LHCN-M2 (cell line): ENCODE measurements around the gene CORO7. TPM values are rescaled to one million over a fixed set of nuclear protein-coding genes. Genes with fewer than 3 reads are reported as not detected.
A peak's percentile ranks its signal among the peaks of the same experiment; 100 is the strongest.
"Not testable (repeated sequence)": the region's sequence is repeated elsewhere in the genome, so short reads cannot be mapped to it uniquely, and the experiment has no call there.

ENCODE experiments used
- DNase-seq: peaks from one replicate; pipeline ENCODE4 v3.0.0-alpha.2; 2012; ENCODE audit warnings: low read depth
- total RNA-seq: library from RNA; depleted of rRNA; stranded (reverse); fragments of >200 nt; gene quantifications from 2 replicates; pipeline ENCODE4 v1.2.3, GENCODE V29; 2014

Gene CORO7
- total RNA-seq, 1 experiment from 2014 or later, result 34.8 TPM

DNA sequence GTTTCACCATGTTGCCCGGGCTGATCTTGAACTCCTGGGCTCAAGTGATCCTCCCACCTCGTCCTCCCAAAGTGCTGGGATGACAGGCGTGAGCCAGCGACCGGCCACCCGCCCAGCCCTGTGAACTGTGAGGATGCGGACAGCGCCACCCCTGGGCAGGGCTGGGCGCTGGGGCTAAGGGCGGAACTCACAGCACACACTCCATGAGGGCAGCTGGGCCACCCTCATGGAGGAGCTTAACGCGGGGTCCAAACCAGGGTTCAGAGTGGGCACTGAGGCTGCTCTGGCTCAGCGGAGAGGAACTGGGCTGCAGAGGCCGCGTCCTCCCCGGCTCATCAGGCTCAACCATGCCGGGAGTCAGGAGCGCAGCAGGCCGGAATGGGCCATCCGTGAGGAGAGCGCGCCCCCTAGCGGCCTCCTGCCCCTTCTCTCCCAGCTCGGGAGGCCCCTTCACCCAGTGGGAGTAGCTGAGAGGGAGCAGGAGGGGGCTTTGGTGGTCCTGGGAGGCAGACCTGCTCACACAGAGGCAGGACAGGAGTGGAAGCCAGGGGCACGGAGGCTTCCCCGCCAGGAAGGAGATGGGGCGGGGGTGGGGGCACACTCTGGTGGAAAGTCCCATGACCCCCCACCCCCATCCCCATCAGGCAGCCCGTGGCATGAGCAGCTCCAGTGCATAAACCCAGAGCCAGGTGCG is 13.8 kb downstream of the CORO7 start:
- peak; percentile 56 for DNase-seq

DNA sequence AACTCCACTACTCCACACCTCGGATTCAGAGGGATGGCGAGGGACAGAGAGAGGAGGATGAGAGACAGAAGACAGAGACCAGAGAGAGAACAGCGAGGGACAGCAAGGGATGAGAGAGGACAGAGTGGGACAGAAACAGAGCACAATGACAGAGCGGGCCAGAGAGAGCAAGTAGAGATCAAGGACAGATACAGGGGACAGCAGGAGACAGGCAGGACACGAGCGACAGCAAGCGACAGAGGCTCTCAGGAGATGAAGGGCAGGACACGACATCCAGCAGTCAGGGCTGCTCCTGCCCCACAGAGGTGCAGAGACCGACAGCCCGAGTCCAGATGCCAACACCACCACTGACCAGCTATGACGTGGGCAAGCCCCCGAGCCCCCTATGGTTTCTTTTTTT is 14.9 kb downstream of the CORO7 start:
- no peak for DNase-seq

DNA sequence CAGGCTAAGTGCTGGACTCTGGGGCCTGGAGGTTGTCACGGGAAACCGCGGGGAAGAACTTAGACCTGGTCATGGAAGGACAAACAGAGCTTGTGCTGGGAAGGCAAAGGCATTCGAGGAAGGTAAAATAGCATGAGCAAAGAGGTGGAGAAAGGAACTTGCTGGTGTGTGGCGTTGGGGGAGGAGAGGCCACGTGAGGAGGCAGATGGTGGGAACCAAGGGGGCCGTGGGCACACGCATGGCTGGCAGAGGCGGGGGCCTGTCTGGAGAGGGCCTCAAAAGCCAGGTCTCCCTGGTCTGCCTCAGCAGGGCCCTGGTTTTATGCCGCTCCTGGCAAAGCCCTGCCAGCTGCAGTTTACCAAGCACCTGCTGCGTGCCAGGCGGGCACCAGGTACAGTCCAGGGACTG is 15.3 kb downstream of the CORO7 start:
- DNase-seq, result no peak

GRCh38 chr16:4399001-4399730 is 17.2 kb downstream of the CORO7 start:
- DNase-seq, result no peak

DNA sequence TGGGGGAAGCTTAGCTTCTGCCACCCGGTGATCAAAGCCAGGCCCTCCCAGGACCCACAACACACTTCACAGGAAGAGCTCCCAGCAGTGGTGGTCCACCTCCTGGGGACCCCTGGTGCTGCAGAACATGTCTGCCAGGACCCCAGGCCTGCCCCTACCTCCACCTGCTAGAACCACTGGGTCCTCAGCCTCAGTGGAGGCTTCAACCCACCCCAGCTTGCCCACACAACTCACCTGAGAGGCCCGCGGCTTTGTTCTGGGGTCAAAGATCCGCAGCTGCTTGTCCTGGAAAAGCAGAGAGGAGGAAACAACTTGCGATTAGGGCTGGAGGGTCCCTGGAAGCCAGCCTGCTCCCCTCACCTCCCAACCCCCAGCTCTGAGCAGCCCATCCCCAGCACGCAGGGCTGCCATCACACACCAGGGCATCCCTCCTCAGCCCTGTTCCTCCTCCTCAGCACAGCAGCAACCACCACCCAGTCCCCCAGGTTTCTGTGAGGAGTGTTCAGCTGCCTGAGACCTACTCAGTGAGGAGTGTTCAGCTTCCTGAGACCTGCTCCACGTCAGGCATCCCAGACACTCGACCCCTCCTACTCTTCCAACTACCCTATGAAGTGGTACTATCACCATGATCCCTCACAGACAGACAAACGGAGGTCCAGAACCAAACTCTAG is 21.2 kb downstream of the CORO7 start:
- DNase-seq, result no peak

GRCh38 chr16:4393850-4394249 is 22.5 kb downstream of the CORO7 start:
- not testable (repeated sequence) for DNase-seq

GRCh38 chr16:4393240-4393600 is 23.2 kb downstream of the CORO7 start:
- no peak for DNase-seq

- DNase-seq, result no peak
These were observed 23.8 kb downstream of the CORO7 start for GRCh38 chr16:4392382-4393239.

DNA sequence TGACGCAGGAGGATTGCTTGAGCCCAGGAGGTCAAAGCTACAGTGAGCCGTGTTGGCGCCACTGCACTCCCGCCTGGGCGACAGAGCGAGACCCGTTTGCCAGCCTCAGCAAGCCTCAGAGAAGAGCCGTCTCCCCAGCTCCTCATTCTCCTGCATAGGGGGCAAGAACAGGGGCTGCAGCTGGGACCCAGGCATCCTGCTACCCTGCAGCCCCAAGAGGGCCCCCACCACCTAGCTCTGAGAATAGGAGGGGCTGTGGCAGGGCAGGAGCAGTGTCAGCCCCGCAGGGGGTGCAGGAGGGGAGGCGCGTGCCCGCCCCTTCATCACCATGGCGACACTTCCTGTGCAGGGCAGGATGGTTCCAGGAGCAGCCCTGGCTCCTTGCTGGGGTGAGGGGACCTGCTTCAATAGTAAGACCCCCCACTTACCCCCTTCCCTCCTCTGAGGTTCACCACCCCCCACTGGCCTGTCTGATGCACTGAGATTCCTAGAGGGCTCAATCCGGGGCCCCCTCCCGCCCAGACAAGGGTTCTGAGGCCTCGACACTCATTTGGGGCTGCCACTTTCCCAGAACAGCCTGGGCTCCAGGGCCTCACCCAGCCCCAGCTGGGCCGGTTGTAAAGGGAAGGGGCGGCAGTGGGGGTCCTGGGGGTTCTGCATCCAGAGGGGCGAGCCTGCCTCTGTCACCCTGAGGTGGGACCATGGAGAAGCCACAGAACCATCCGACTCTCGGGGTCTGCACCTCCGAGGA is 24.6 kb downstream of the CORO7 start:
- no peak for DNase-seq

- no peak for DNase-seq
These were observed 25.8 kb downstream of the CORO7 start for GRCh38 chr16:4390266-4391260.

GRCh38 chr16:4389051-4389955 is 27.1 kb downstream of the CORO7 start:
- no peak for DNase-seq

DNA sequence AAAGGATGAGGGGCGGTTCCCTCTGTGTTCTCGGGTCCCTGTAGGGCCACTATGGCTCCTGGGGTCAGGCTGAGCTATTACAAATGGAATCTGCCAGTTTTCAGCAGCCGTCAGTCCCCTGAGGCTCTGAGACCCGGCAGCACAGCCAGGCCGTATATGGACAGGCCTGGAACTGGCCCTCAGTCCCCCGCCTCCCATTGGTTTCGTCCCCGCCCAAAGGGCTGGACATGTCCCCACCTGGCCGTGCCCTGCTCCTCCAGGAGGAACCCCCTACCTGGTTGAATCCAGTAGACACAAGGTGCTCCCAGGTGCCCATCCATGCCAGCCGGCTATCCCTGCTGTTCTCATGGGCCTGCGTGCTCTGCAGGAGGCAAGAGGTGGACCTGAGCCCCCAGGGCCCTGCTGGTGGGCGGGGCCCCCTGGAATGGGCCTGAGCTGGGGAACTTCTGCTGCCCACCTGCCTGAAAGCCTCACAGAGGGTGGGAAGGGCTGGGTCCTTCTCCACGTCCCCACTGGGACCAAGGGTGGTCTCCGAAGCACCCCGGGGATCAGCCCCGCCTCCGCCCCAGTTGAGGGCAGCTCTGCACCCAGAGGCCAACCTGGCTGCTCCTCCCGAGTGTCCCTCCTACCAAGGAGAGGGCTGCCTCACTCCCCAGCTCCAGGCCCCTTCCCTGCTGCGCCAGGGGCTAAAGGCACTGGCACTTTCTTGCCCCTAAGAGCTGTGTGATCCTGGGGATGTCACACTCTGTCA is 27.9 kb downstream of the CORO7 start:
- no peak for DNase-seq

DNA sequence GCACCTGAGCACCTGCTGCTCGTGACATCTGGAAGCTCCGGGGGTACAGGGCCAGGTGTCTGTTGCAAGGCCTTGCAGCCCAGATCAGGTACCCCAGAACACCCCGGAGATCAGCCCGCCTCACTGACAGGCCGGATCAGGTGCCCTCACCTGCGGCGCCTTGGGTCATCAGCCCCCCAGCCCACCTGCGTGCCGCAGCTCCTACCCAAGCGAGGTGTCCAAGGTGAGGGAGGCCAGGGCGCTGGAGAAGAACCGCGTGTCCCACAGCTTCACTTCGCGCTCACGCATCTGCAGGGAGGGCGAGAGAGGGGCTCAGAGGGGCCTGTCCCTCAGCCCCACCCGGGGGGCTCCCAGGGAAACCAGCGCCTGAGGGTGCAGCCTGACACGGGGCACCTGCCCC is 28.6 kb downstream of the CORO7 start:
- DNase-seq, result no peak

- DNase-seq, result no peak
These were observed 29.3 kb downstream of the CORO7 start for GRCh38 chr16:4386951-4387565.

DNA sequence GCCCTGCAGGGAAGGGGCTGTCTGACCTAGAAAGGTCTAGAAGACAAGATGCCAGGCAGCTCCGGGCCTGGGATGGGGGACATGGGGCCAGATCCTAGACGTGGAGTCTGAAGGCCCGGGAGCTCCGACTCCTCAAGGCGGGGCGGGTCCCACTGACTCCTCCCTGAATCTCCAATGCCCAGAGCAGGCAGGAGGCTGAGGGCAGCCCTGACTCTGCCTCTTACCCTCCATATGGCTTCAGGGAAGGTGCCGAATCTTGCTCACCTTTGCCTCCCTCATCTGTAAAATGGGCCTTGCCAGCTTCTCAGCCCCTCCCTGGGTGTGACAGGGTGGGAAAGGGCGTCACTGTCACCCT is 30.0 kb downstream of the CORO7 start:
- no peak for DNase-seq

GRCh38 chr16:4385789-4386450 is 30.5 kb downstream of the CORO7 start:
- DNase-seq, result no peak
